Measurements from ENCODE around the gene CCNE1. TPM values are rescaled to one million over a fixed set of nuclear protein-coding genes. Genes with fewer than 3 reads are reported as not detected.

CCNE1 gene
- total and polyA plus RNA-seq, 4 donors, result 0.49 to 1.6 (median 0.84) TPM

DNA sequence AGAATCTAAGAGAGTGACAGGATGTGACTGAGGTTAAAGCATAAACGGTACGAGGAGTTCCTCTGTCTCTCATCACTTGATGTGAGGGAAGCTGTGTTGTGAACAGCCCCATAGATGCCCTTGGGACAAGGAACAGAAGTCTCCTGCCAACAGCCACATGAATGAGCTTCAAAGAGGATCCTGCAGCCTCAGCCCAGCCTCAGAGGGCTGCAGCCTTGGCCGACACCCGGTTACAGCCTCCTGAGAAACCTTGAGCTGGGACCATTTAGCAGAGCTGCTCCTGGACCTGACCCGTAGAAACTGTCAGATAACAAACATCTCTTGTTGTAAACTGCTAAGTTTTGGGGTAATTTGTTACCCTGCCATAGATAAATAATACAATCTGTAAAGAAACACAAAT, 54.2 kb downstream of the CCNE1 start:
- Histone ChIP-seq H3K36me3 (ENCODE audit: control insufficient read depth in 1 of 2, insufficient read depth in 2 of 2, low read length in 1 of 2) (no peaks in the 10 kb centered on the region), H3K4me1 (ENCODE audit: control insufficient read depth in 1 of 2, insufficient read depth in 2 of 2, low read length in 2 of 2) (no peaks in the 10 kb centered on the region), H3K27ac (ENCODE audit: low read depth in 1 of 2, low read length in 2 of 2) (no peak overlapping the region), H3K9me3 (ENCODE audit: control insufficient read depth, low read length) (peaks cover 5% of the 10 kb centered on the region), H3K27me3 (ENCODE audit: control insufficient read depth in 1 of 2, insufficient read depth in 2 of 2, low read length in 1 of 2) (no peaks in the 10 kb centered on the region), H3K4me3 (ENCODE audit: low read length in 2 of 2) (no peak overlapping the region)
- ATAC-seq (ENCODE audit: low FRiP score) (no peak), DNase-seq (peak in 1 of 2 donors; percentile 26)
- intact Hi-C loops (cut with DNase I), result no loop called here
- 56 to 68% methylated on average over 5 of the region's 5 CpGs for WGBS, 2 donors

DNA sequence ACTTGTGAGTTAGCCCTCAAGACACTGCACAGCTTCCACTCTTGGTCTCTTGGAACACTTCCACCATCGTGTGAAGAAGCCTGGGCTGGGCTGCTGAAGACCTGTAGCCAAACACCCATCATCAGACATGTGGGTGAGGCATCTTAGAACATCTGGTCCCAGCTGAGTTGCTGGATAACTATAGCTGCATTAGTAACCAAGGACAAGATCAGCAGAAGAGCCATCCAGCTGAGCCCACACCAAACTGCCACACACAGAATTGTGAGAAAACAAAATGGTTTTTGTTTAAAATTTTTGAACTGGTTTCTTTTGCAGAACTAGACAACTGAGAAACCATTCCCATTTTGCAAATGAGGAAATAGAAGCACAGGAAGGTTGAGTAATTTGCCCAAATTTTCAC, 56.2 kb downstream of the CCNE1 start:
- ATAC-seq (ENCODE audit: low FRiP score), result no peak
- Histone ChIP-seq H3K27me3 (ENCODE audit: control insufficient read depth in 1 of 2, insufficient read depth in 2 of 2, low read length in 1 of 2) (no peaks in the 10 kb centered on the region), H3K27ac (ENCODE audit: low read depth in 1 of 2, low read length in 2 of 2) (no peak overlapping the region), H3K4me3 (ENCODE audit: low read length in 2 of 2) (no peak overlapping the region), H3K9me3 (ENCODE audit: control insufficient read depth, low read length) (peaks cover 5% of the 10 kb centered on the region), H3K4me1 (ENCODE audit: control insufficient read depth in 1 of 2, insufficient read depth in 2 of 2, low read length in 2 of 2) (no peaks in the 10 kb centered on the region), H3K36me3 (ENCODE audit: control insufficient read depth in 1 of 2, insufficient read depth in 2 of 2, low read length in 1 of 2) (no peaks in the 10 kb centered on the region)
- WGBS, 2 donors, result 90 to 96% methylated on average over 1 of the region's 1 CpG
- intact Hi-C loops (cut with DNase I), result no loop called here
- DNase-seq, result peak in 1 of 2 donors; percentile 23

DNA sequence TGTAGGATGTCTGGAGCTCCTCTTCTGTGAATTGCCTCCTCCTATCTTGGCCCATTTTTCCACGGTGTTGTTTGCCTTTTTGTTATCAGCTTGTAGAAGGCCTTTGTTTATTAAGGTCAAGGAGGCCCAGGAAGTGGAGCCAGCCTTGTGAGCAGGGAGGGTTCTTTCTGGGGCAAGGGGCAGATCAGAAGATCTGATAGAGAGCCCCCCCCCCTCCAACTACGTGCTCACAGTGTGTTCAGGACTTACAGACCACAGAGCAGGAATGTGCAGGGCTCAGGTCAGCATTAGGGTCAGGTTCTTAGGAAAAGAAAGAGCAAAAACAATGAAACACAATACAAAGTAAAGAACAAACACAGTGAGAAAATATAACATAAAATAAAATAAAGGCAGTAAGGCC, 59.4 kb downstream of the CCNE1 start:
- no peak overlapping the region for H3K27ac ChIP-seq (ENCODE audit: low read depth in 1 of 2, low read length in 2 of 2)
- WGBS, 2 donors, result 40 to 48% methylated on average over 2 of the region's 2 CpGs
- H3K4me3 ChIP-seq (ENCODE audit: low read length in 2 of 2), result no peak overlapping the region
- H3K36me3 ChIP-seq (ENCODE audit: control insufficient read depth in 1 of 2, insufficient read depth in 2 of 2, low read length in 1 of 2), result no peaks in the 10 kb centered on the region
- no peaks in the 10 kb centered on the region for H3K4me1 ChIP-seq (ENCODE audit: control insufficient read depth in 1 of 2, insufficient read depth in 2 of 2, low read length in 2 of 2)
- DNase-seq, result peak in 1 of 2 donors; percentile 2
- intact Hi-C loops (cut with DNase I), result loop anchor here (5.0 kb wide), 2 partner anchors 99 to 139 kb away; no protein-coding TSS in a partner anchor
- peaks cover 5% of the 10 kb centered on the region for H3K9me3 ChIP-seq (ENCODE audit: control insufficient read depth, low read length)
- no peak for ATAC-seq (ENCODE audit: low FRiP score)
- H3K27me3 ChIP-seq (ENCODE audit: control insufficient read depth in 1 of 2, insufficient read depth in 2 of 2, low read length in 1 of 2), result no peaks in the 10 kb centered on the region

DNA sequence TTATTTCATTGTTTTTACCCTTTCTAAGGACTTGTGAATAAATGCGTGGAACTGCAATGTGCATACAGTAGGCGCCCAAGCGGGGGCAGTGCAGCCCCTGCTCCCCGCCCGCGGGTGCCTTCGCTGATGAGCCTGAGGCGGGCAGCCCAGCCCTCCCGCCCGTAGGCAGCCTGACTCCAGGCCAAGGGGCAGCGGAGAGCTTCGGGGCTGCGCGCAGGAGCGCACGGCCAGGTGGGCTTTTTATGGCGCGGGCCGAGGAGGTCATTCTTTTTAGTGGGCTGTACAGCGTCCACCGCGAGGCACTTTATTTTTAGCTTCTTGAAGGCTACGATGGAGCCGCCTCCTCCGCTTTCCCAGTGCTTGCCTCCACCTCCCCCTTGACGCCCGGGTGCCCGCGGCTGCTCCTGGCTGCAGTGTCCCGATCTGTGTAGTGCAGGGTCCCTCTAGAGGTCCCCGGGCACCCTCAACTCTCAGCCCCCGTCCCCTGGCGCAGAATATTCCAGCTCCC, 60.5 kb downstream of the CCNE1 start:
- ATAC-seq (ENCODE audit: low FRiP score), result no peak
- no peak overlapping the region for H3K4me3 ChIP-seq (ENCODE audit: low read length in 2 of 2)
- DNase-seq, result peak in 1 of 2 donors; percentile 67
- no peaks in the 10 kb centered on the region for H3K36me3 ChIP-seq (ENCODE audit: control insufficient read depth in 1 of 2, insufficient read depth in 2 of 2, low read length in 1 of 2)
- 5 to 6% methylated on average over 33 of the region's 33 CpGs for WGBS, 2 donors
- peaks cover 5% of the 10 kb centered on the region for H3K9me3 ChIP-seq (ENCODE audit: control insufficient read depth, low read length)
- intact Hi-C loops (cut with DNase I), result loop anchor here (2.0 to 5.0 kb wide), 3 partner anchors 100 to 141 kb away; no protein-coding TSS in a partner anchor
- H3K27me3 ChIP-seq (ENCODE audit: control insufficient read depth in 1 of 2, insufficient read depth in 2 of 2, low read length in 1 of 2), result no peaks in the 10 kb centered on the region
- H3K27ac ChIP-seq (ENCODE audit: low read depth in 1 of 2, low read length in 2 of 2), result no peak overlapping the region
- no peaks in the 10 kb centered on the region for H3K4me1 ChIP-seq (ENCODE audit: control insufficient read depth in 1 of 2, insufficient read depth in 2 of 2, low read length in 2 of 2)

DNA sequence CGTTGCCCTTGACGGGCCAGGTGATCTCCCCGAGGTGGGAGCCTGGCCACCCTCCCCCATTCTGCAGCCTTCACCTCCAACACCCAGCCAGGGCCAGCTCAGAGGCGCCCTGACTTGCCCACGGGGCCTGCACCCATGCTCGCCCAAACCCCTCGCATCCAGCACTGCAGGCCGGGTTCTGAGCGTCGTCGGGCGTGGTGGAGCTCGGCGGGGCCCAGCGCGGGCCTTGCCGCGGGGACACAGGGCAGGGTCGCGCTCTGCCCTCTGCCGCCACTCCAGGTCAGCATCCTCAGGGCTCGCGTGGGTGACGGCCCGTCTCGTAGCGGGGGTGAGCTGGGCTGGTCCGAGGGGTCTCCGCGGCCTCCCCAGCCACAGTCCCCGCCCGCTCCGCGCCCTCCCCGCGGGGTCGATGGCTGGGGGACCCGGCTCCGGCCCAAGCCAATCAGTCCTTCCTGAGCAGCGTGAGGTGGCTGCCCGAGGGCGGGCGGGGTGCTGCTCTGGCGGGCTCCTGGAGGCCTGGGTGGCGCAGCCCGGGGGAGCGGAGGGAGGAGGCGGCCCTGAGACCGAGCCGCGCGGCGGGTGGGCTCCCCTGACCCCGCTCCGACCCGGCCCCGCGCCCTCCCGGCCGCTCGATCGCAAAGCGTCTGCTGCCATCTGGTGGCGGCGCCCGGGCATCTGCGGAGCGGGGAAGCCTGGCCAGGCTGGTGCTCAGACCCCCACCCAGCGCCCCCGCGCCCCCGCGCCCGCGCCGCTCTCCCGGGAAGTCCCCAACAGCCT, 61.4 kb downstream of the CCNE1 start:
- Histone ChIP-seq H3K36me3 (ENCODE audit: control insufficient read depth in 1 of 2, insufficient read depth in 2 of 2, low read length in 1 of 2) (no peaks in the 10 kb centered on the region), H3K27ac (ENCODE audit: low read depth in 1 of 2, low read length in 2 of 2) (no peak overlapping the region), H3K4me3 (ENCODE audit: low read length in 2 of 2) (no peak overlapping the region), H3K27me3 (ENCODE audit: control insufficient read depth in 1 of 2, insufficient read depth in 2 of 2, low read length in 1 of 2) (no peaks in the 10 kb centered on the region), H3K9me3 (ENCODE audit: control insufficient read depth, low read length) (peaks cover 2% of the 10 kb centered on the region), H3K4me1 (ENCODE audit: control insufficient read depth in 1 of 2, insufficient read depth in 2 of 2, low read length in 2 of 2) (no peaks in the 10 kb centered on the region)
- peak; percentile 78 for ATAC-seq (ENCODE audit: low FRiP score)
- intact Hi-C loops (cut with DNase I), result loop anchor here (1.0 to 5.0 kb wide), 4 partner anchors 101 to 142 kb away; no protein-coding TSS in a partner anchor
- DNase-seq, result peak; percentile 58 to 87
- WGBS, 2 donors, result 2 to 3% methylated on average over 41 to 77 of the region's 77 CpGs

Other genes with a start within 250 kb of the CCNE1 start
- gene POP4, start 205.7 kb upstream of the CCNE1 start, total RNA-seq, result 10 to 100 TPM; 34.2 to 39.2 TPM
- 10 to 100 TPM; 66.1 to 72.5 TPM for gene POP4, start 205.7 kb upstream of the CCNE1 start, polyA plus RNA-seq
- 10 to 100 TPM; 10.8 to 17.5 TPM for gene PLEKHF1, start 146.5 kb upstream of the CCNE1 start, total RNA-seq
- 10 to 100 TPM in 1 of 2 donors, 1 to 10 TPM in 1; 9.9 to 17.2 TPM for gene PLEKHF1, start 146.5 kb upstream of the CCNE1 start, polyA plus RNA-seq
- 10 to 100 TPM; 26.4 to 32.8 TPM for gene C19orf12, start 96.7 kb upstream of the CCNE1 start, total RNA-seq
- gene C19orf12, start 96.7 kb upstream of the CCNE1 start, polyA plus RNA-seq, result 10 to 100 TPM; 14.3 to 19.5 TPM
- 10 to 100 TPM; 51.4 to 55.9 TPM for gene URI1, start 130.2 kb downstream of the CCNE1 start, total RNA-seq
- 10 to 100 TPM; 29.0 to 36.7 TPM for gene URI1, start 130.2 kb downstream of the CCNE1 start, polyA plus RNA-seq